NCI-H128 (cell line): ENCODE measurements around the gene PNPLA2.

ENCODE experiments used
- DNase-seq: peaks from one replicate; lab custom pipeline; 2025; ENCODE audit not compliant: unreplicated experiment; lab: John Stamatoyannopoulos, UW

PNPLA2 gene

GRCh38 chr11:797296-798092, 21.2 kb upstream of the PNPLA2 start:
- DNase-seq, result peak; percentile 63

- DNase-seq, result peak; percentile 66
Measured at GRCh38 chr11:798093-798713, 20.5 kb upstream of the PNPLA2 start, which contains the start of gene SLC25A22. Gene SLC25A22, minus strand, starts transcription at chr11:798281. Its CDS starts 3,275 bp downstream, at chr11:795006.

GRCh38 chr11:799641-800316, 18.9 kb upstream of the PNPLA2 start:
- DNase-seq, result no peak

GRCh38 chr11:800473-800872, 18.2 kb upstream of the PNPLA2 start:
- no peak for DNase-seq

- no peak for DNase-seq
Measured at GRCh38 chr11:801097-801780, 17.5 kb upstream of the PNPLA2 start.

- no peak for DNase-seq
Measured at GRCh38 chr11:802018-802617, 16.6 kb upstream of the PNPLA2 start.

GRCh38 chr11:802693-803466, 15.8 kb upstream of the PNPLA2 start:
- DNase-seq, result no peak

GRCh38 chr11:803467-803742, 15.3 kb upstream of the PNPLA2 start:
- no peak for DNase-seq

GRCh38 chr11:803770-804598, 14.7 kb upstream of the PNPLA2 start:
- DNase-seq, result peak; percentile 51

- DNase-seq, result no peak
Measured at GRCh38 chr11:804599-804964, 14.1 kb upstream of the PNPLA2 start.

- DNase-seq, result no peak
Measured at GRCh38 chr11:808427-809286, 10.1 kb upstream of the PNPLA2 start.

GRCh38 chr11:809287-810039, 9.3 kb upstream of the PNPLA2 start, which contains the start of gene RPLP2:
Gene RPLP2, plus strand, starts transcription at chr11:809967. Its CDS starts 268 bp downstream, at chr11:810235.
- peak; percentile 94 for DNase-seq

GRCh38 chr11:810040-810567, 8.6 kb upstream of the PNPLA2 start:
- no peak for DNase-seq

- no peak for DNase-seq
Measured at GRCh38 chr11:811446-812245, 7.1 kb upstream of the PNPLA2 start.

- DNase-seq, result no peak
Measured at GRCh38 chr11:812390-812789, 6.3 kb upstream of the PNPLA2 start.

GRCh38 chr11:813072-813455, 5.7 kb upstream of the PNPLA2 start:
- DNase-seq, result no peak
